Transverse colon (tissue), 4 donors: Measurements from ENCODE around the gene THAP8.
"Not testable (repeated sequence)": the region's sequence is repeated elsewhere in the genome, so short reads cannot be mapped to it uniquely, and the experiment has no call there.

Experiments
- EP300 ChIP-seq: sonication (generic); formaldehyde crosslinking; IDR thresholded peaks from one replicate; pipeline ENCODE4 v1.6.1; 2017; ENCODE audit warnings: antibody characterized with exemption, low read depth
- POLR2A ChIP-seq: fragments of 450-650 bp; IDR thresholded peaks from one replicate; pipeline ENCODE4 v1.6.1; 2016; ENCODE audit warnings: antibody characterized with exemption, mild to moderate bottlenecking, moderate library complexity
- POLR2AphosphoS5 ChIP-seq, 3 donors: sonication (generic); formaldehyde crosslinking; IDR thresholded peaks; one replicate each; pipeline ENCODE4 v1.6.1; 2016; ENCODE audit warnings: antibody characterized with exemption in 3 of 3
- TF ChIP-seq, protein P1 (sequence below), 5 experiments: fragments of 200-600 bp in 3 of 5; fragments of 450-650 bp in 2 of 5; sonication (generic) in 3 of 5; IDR thresholded peaks; 1 replicate in 2 of 5; 2 replicates in 3 of 5; pipeline ENCODE4 v1.5.1; 2016 to 2017; ENCODE audit warnings: antibody characterized with exemption in 5 of 5, inconsistent platforms in 3 of 5, mild to moderate bottlenecking in 2 of 5, moderate library complexity in 1 of 5

DNA sequence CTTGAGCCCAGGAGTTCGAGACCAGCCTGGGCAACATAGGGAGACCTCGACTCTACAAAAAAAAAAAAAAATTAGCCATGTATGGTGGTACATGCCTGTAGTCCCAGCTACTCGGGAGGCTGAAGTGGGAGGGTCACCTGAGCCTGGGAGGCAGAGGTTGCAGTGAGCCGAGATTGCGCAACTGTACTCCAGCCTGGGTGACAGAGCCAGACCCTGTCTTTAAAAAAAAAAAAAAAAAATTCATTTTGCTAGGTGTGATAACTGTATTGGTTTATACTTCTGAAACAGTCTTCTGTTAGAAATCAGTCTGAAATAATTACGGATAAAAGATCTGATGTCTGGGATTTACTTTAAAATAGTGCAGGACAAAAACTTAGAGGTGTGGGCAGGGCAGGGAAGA lies 13.0 kb downstream of the THAP8 start:
- not testable (repeated sequence) for TF ChIP-seq POLR2A; POLR2AphosphoS5 (IDR thresholded peaks at IDR 0.05); EP300
- TF ChIP-seq, protein P1, sequence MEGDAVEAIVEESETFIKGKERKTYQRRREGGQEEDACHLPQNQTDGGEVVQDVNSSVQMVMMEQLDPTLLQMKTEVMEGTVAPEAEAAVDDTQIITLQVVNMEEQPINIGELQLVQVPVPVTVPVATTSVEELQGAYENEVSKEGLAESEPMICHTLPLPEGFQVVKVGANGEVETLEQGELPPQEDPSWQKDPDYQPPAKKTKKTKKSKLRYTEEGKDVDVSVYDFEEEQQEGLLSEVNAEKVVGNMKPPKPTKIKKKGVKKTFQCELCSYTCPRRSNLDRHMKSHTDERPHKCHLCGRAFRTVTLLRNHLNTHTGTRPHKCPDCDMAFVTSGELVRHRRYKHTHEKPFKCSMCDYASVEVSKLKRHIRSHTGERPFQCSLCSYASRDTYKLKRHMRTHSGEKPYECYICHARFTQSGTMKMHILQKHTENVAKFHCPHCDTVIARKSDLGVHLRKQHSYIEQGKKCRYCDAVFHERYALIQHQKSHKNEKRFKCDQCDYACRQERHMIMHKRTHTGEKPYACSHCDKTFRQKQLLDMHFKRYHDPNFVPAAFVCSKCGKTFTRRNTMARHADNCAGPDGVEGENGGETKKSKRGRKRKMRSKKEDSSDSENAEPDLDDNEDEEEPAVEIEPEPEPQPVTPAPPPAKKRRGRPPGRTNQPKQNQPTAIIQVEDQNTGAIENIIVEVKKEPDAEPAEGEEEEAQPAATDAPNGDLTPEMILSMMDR (IDR thresholded peaks at IDR 0.05) = not testable (repeated sequence)
